K562 (cell line): ENCODE data around the gene DCAF10. TPM values are rescaled to one million over a fixed set of nuclear protein-coding genes. Genes with fewer than 3 reads are reported as not detected.

ENCODE experiments used
- CBX5 ChIP-seq: IDR thresholded peaks from 2 replicates; pipeline ENCODE4 v1.6.1; 2014; ENCODE audit warnings: low read depth, borderline replicate concordance
- CC2D1A ChIP-seq: fragments of 450-650 bp; IDR thresholded peaks from 2 replicates; pipeline ENCODE4 v1.6.1; 2017; ENCODE audit warnings: mild to moderate bottlenecking
- CEBPB ChIP-seq: fragments of 450-650 bp; IDR thresholded peaks from 2 replicates; pipeline ENCODE4 v1.6.1; 2016; ENCODE audit warnings: missing genetic modification characterization, missing compliant biosample characterization
- GABPB1 ChIP-seq: sonication (generic); formaldehyde crosslinking; IDR thresholded peaks from 2 replicates; pipeline ENCODE4 v1.8.0; 2022; ENCODE audit warnings: mild to moderate bottlenecking, missing genetic modification reagents
- GATAD2A ChIP-seq: fragments of 450-650 bp; IDR thresholded peaks from 2 replicates; pipeline ENCODE4 v1.6.1; 2017
- HOXB6 ChIP-seq: fragments of 250-450 bp; sonication (Bioruptor Pico); IDR thresholded peaks from 2 replicates; pipeline ENCODE4 v1.5.1; 2022; ENCODE audit warnings: mild to moderate bottlenecking, borderline replicate concordance
- KLF1 ChIP-seq: fragments of 450-650 bp; IDR thresholded peaks from 2 replicates; pipeline ENCODE4 v1.6.1; 2016; ENCODE audit warnings: missing genetic modification characterization, missing compliant biosample characterization
- L3MBTL2 ChIP-seq: fragments of 450-650 bp; IDR thresholded peaks from 2 replicates; pipeline ENCODE4 v1.6.1; 2016; ENCODE audit warnings: mild to moderate bottlenecking, moderate library complexity
- MCM5 ChIP-seq: fragments of 450-650 bp; IDR thresholded peaks from 2 replicates; pipeline ENCODE4 v1.6.1; 2016; ENCODE audit warnings: low read depth
- NFRKB ChIP-seq: fragments of 450-650 bp; IDR thresholded peaks from 2 replicates; pipeline ENCODE4 v1.6.1; 2016; ENCODE audit warnings: low read depth
- NFYB ChIP-seq: IDR thresholded peaks from 2 replicates; pipeline ENCODE4 v1.6.1; 2011; ENCODE audit warnings: mild to moderate bottlenecking, moderate library complexity; ENCODE audit not compliant: insufficient read length; ENCODE audit errors: extremely low read depth
- PHB ChIP-seq: fragments of 250-450 bp; sonication (Bioruptor Pico); IDR thresholded peaks from 2 replicates; pipeline ENCODE4 v1.5.0; 2021
- PHTF2 ChIP-seq: fragments of 250-450 bp; sonication (Bioruptor Pico); IDR thresholded peaks from 2 replicates; pipeline ENCODE4 v1.5.0; 2021; ENCODE audit warnings: mild to moderate bottlenecking
- RAD51 ChIP-seq: fragments of 450-650 bp; IDR thresholded peaks from 2 replicates; pipeline ENCODE4 v1.7.1; 2016; ENCODE audit warnings: low read depth, mild to moderate bottlenecking, borderline replicate concordance
- SIRT6 ChIP-seq: IDR thresholded peaks from one replicate; pipeline ENCODE4 v1.6.1; 2012; ENCODE audit warnings: low read depth, mild to moderate bottlenecking, control low read depth, inconsistent platforms, low read length, moderate library complexity
- TAF1 ChIP-seq: IDR thresholded peaks from 2 replicates; pipeline ENCODE4 v1.6.1; 2011; ENCODE audit warnings: mild to moderate bottlenecking, low read length, moderate library complexity; ENCODE audit not compliant: insufficient read depth, control insufficient read depth, severe bottlenecking; ENCODE audit errors: extremely low read depth
- U2AF2 ChIP-seq: fragments of 200-400 bp; formaldehyde crosslinking; optimal IDR thresholded peaks from 2 replicates; pipeline ENCODE3; 2017; ENCODE audit warnings: low read depth, mild to moderate bottlenecking, low read length
- ZBTB8A ChIP-seq: fragments of 450-650 bp; IDR thresholded peaks from 2 replicates; pipeline ENCODE4 v1.6.1; 2018; ENCODE audit warnings: mild to moderate bottlenecking, moderate library complexity; ENCODE audit not compliant: partially characterized antibody
- ZNF121 ChIP-seq: sonication (generic); formaldehyde crosslinking; conservative IDR thresholded peaks from 2 replicates; pipeline ENCODE4 v1.8.0; 2022; ENCODE audit warnings: missing genetic modification reagents
- ZNF561 ChIP-seq: fragments of 450-650 bp; formaldehyde crosslinking; conservative IDR thresholded peaks from 2 replicates; pipeline ENCODE4 v1.4.0; 2020; ENCODE audit warnings: mild to moderate bottlenecking, moderate library complexity
- ZNF668 ChIP-seq: fragments of 250-450 bp; sonication (Bioruptor Pico); IDR thresholded peaks from 2 replicates; pipeline ENCODE4 v1.8.0; 2022; ENCODE audit warnings: mild to moderate bottlenecking, inconsistent platforms
- ZNF778 ChIP-seq: fragments of 450-650 bp; formaldehyde crosslinking; IDR thresholded peaks from 2 replicates; pipeline ENCODE4 v1.4.0; 2020; ENCODE audit warnings: mild to moderate bottlenecking, moderate library complexity
- ZZZ3 ChIP-seq: fragments of 450-650 bp; IDR thresholded peaks from 2 replicates; pipeline ENCODE4 v1.6.1; 2016; ENCODE audit warnings: antibody characterized with exemption, mild to moderate bottlenecking, moderate library complexity
- polyA plus RNA-seq, 8 experiments: library from polyadenylated mRNA; depleted of rRNA in 4 of 8; stranded (reverse) in 5 of 8; unstranded in 3 of 8; fragments of >200 nt; fragmentation: Nextera tagmentation in 2 of 8; fragmentation: Illumina TruSeq in 1 of 8; extraction: Ambion mirVana in 2 of 8; extraction: Trizol in 1 of 8; gene quantifications; 2 replicates each; pipeline versions ENCODE4 v1.2.1 to v1.2.3, GENCODE V29; 2011 to 2014; ENCODE audit warnings: inconsistent platforms in 1 of 8, missing spikeins in 1 of 8
- total RNA-seq, 7 experiments: library from RNA; depleted of rRNA in 6 of 7; stranded (reverse); fragments of >200 nt in 6 of 7; fragmentation: Illumina TruSeq in 2 of 7; extraction: Trizol in 2 of 7; gene quantifications; 2 replicates each; pipeline versions ENCODE4 v1.2.1 to v1.2.3, GENCODE V29; 2011 to 2021; ENCODE audit warnings: low replicate concordance in 1 of 7
- TF ChIP-seq, protein P1 (sequence below): fragments of 250-450 bp; sonication (Bioruptor Pico); IDR thresholded peaks from 2 replicates; pipeline ENCODE4 v1.5.0; 2020; ENCODE audit warnings: mild to moderate bottlenecking
- TF ChIP-seq, protein P2 (sequence below): sonication (generic); formaldehyde crosslinking; IDR thresholded peaks from 2 replicates; pipeline ENCODE4 v1.8.1; 2023; ENCODE audit warnings: mild to moderate bottlenecking, missing genetic modification reagents
- TF ChIP-seq, protein P3 (sequence below): fragments of 250-450 bp; sonication (Bioruptor Pico); IDR thresholded peaks from 2 replicates; pipeline ENCODE4 v1.5.0; 2021; ENCODE audit warnings: mild to moderate bottlenecking, borderline replicate concordance

DCAF10 gene
- total and polyA plus RNA-seq, 9 of the 15 experiments (the other 6 are each of a cell fraction or from before 2014, with no cell fraction given), result 6.8 to 40.1 (median 16.9) TPM

DNA sequence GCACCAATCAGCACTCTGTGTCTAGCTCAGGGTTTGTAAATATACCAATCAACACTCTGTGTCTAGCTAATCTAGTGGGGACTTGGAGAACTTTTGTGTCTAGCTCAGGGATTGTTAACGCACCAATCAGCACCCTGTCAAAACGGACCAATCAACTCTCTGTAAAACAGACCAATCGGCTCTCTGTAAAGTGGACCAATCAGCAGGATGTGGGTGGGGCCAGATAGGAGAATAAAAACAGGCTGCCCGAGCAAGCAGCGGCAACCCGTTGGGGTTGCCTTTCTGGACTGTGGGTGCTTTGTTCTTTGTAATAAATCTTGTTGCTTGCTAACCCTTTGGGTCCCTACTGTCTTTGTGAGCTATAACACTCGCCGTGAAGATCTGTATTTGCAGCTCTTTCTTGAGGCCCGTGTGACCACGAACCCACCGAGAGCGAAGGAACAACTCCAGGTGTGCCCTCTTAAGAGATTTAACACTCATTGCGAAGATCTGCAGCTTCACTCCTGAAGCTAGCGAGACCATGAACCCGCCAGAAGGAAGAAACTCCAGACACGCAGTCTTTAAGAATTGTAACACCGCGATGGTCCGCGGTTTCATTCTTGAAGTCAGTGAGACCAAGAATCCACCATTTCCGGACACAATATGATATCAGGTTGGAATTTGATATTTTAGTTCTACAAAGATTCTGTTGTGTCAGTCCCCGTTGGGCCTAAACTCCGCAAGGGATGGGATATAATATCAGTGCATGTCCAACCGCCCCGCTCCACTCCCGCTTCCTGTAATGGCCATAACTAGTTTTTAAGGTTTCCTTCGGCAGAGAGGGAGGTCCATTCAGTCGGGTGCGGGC is 47.7 kb upstream of the DCAF10 start (continued):
- TF ChIP-seq, protein P1, sequence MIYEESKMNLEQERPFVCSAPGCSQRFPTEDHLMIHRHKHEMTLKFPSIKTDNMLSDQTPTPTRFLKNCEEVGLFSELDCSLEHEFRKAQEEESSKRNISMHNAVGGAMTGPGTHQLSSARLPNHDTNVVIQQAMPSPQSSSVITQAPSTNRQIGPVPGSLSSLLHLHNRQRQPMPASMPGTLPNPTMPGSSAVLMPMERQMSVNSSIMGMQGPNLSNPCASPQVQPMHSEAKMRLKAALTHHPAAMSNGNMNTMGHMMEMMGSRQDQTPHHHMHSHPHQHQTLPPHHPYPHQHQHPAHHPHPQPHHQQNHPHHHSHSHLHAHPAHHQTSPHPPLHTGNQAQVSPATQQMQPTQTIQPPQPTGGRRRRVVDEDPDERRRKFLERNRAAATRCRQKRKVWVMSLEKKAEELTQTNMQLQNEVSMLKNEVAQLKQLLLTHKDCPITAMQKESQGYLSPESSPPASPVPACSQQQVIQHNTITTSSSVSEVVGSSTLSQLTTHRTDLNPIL (CRISPR knock-in tag), result no peak
- TF ChIP-seq RAD51, result no peak
- no peak for TF ChIP-seq U2AF2
- no peak for TF ChIP-seq GATAD2A
- TF ChIP-seq NFRKB, result no peak
- no peak for TF ChIP-seq TAF1
- no peak for TF ChIP-seq HOXB6 (CRISPR knock-in tag)
- no peak for TF ChIP-seq GABPB1 (CRISPR knock-in tag)
- no peak for TF ChIP-seq ZNF778 (CRISPR knock-in tag)
- no peak for TF ChIP-seq ZNF668 (CRISPR knock-in tag)
- TF ChIP-seq, protein P2, sequence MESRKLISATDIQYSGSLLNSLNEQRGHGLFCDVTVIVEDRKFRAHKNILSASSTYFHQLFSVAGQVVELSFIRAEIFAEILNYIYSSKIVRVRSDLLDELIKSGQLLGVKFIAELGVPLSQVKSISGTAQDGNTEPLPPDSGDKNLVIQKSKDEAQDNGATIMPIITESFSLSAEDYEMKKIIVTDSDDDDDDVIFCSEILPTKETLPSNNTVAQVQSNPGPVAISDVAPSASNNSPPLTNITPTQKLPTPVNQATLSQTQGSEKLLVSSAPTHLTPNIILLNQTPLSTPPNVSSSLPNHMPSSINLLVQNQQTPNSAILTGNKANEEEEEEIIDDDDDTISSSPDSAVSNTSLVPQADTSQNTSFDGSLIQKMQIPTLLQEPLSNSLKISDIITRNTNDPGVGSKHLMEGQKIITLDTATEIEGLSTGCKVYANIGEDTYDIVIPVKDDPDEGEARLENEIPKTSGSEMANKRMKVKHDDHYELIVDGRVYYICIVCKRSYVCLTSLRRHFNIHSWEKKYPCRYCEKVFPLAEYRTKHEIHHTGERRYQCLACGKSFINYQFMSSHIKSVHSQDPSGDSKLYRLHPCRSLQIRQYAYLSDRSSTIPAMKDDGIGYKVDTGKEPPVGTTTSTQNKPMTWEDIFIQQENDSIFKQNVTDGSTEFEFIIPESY, result peak; percentile 96
- 0 out of 2 replicates have a peak, but pooled peaks have one; percentile 9 for TF ChIP-seq PHTF2 (CRISPR knock-in tag)
- TF ChIP-seq MCM5, result no peak
- no peak for TF ChIP-seq ZBTB8A
- TF ChIP-seq CEBPB, result no peak
- TF ChIP-seq, protein P3, sequence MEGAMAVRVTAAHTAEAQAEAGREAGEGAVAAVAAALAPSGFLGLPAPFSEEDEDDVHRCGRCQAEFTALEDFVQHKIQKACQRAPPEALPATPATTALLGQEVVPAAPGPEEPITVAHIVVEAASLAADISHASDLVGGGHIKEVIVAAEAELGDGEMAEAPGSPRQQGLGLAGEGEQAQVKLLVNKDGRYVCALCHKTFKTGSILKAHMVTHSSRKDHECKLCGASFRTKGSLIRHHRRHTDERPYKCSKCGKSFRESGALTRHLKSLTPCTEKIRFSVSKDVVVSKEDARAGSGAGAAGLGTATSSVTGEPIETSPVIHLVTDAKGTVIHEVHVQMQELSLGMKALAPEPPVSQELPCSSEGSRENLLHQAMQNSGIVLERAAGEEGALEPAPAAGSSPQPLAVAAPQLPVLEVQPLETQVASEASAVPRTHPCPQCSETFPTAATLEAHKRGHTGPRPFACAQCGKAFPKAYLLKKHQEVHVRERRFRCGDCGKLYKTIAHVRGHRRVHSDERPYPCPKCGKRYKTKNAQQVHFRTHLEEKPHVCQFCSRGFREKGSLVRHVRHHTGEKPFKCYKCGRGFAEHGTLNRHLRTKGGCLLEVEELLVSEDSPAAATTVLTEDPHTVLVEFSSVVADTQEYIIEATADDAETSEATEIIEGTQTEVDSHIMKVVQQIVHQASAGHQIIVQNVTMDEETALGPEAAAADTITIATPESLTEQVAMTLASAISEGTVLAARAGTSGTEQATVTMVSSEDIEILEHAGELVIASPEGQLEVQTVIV (CRISPR knock-in tag), result no peak
- TF ChIP-seq ZNF121 (CRISPR knock-in tag), result no peak
- TF ChIP-seq CC2D1A, result peak; percentile 55
- TF ChIP-seq ZZZ3, result no peak
- no peak for TF ChIP-seq SIRT6
- no peak for TF ChIP-seq CBX5
- no peak for TF ChIP-seq PHB (CRISPR knock-in tag)
- TF ChIP-seq NFYB, result peak; percentile 85
- no peak for TF ChIP-seq L3MBTL2
- no peak for TF ChIP-seq KLF1 (tag)
- no peak for TF ChIP-seq ZNF561
